GM12891 (cell line): ENCODE results near the gene CCK.

Source experiments
- POLR2A ChIP-seq: IDR thresholded peaks from 2 replicates; pipeline ENCODE4 v1.6.1; 2011; ENCODE audit warnings: low read depth, low read length, control low read depth
- POLR2AphosphoS5 ChIP-seq: IDR thresholded peaks from 2 replicates; pipeline ENCODE4 v1.6.1; 2011; ENCODE audit warnings: low read depth, low read length, control low read depth
- POU2F2 ChIP-seq: IDR thresholded peaks from 2 replicates; pipeline ENCODE4 v1.6.1; 2011; ENCODE audit warnings: low read depth, mild to moderate bottlenecking, control low read depth, low read length, moderate library complexity

DNA sequence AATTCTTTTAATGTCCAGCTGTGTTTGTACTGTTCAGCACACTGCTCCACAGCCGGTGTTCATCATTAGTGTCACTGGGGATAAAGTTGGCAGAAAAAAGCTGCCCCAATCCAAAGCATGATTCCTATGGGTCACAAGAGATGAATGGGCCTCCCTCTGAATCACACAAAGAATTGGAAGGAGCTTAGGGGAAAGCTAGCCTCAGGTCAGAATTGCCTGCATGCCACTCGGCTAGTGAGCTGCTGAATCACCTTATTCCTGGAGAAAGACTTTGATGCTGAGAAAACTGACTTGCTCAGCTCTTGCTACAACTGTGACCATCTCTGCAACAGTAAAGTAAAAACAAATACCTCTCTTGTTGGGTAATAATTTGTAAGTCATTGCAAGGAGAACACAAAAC lies 3.5 kb downstream of the CCK start:
- TF ChIP-seq POLR2A (no peak), POU2F2 (no peak), POLR2AphosphoS5 (no peak)
